Calu3 (cell line): ENCODE measurements around the gene PTPN14. TPM values are rescaled to one million over a fixed set of nuclear protein-coding genes. Genes with fewer than 3 reads are reported as not detected.

Experiments used
- BruUV-seq: library from RNA; stranded (reverse); fragments of 400-500 nt; replicated peaks from 2 replicates; lab custom pipeline; 2021; lab: Mats Ljungman, UMichigan
- CTCF ChIA-PET: fragments of 300-600 bp; sonication (Branson Sonifier 250); formaldehyde crosslinking; loops from one replicate; lab custom pipeline; 2022; ENCODE audit warnings: antibody characterized with exemption; lab: Charles Lee
- DNase-seq: peaks from one replicate; pipeline ENCODE4 v3.0.0; 2022
- H3K27ac Mint-ChIP-seq: one replicate; pipeline ENCODE4 v1.8.0; 2022; ENCODE audit warnings: mixed read lengths; ENCODE audit not compliant: unreplicated experiment
- H3K27me3 Mint-ChIP-seq: one replicate; pipeline ENCODE4 v1.8.0; 2022; ENCODE audit warnings: mixed read lengths; ENCODE audit not compliant: unreplicated experiment
- H3K36me3 Mint-ChIP-seq: one replicate; pipeline ENCODE4 v1.8.0; 2022; ENCODE audit warnings: mild to moderate bottlenecking, moderate library complexity, mixed read lengths; ENCODE audit not compliant: insufficient read depth, unreplicated experiment
- H3K4me1 Mint-ChIP-seq: one replicate; pipeline ENCODE4 v1.8.0; 2022; ENCODE audit warnings: mild to moderate bottlenecking, low read depth, mixed read lengths; ENCODE audit not compliant: unreplicated experiment
- H3K4me3 Mint-ChIP-seq: one replicate; pipeline ENCODE4 v1.8.0; 2022; ENCODE audit warnings: mild to moderate bottlenecking, low read depth, moderate library complexity, mixed read lengths; ENCODE audit not compliant: unreplicated experiment
- H3K9me3 Mint-ChIP-seq: one replicate; pipeline ENCODE4 v1.8.0; 2022; ENCODE audit warnings: low read depth, mixed read lengths; ENCODE audit not compliant: unreplicated experiment
- intact Hi-C: fragments of 100-400 bp; cut with micrococcal nuclease; formaldehyde crosslinking; loops from one replicate; pipeline ENCODE4 v1.10.0; 2022; ENCODE audit not compliant: unreplicated experiment
- total RNA-seq: library from RNA; stranded (reverse); gene quantifications from 2 replicates; pipeline ENCODE4 v1.2.3, GENCODE V29; 2022
- TF ChIP-seq, protein P1 (sequence below): fragments of 200-600 bp; IDR thresholded peaks from one replicate; pipeline ENCODE4 v1.8.0; 2022; ENCODE audit warnings: antibody characterized with exemption; ENCODE audit not compliant: unreplicated experiment

PTPN14 gene
- total RNA-seq, 1 experiment from 2014 or later, result 77.4 TPM

DNA sequence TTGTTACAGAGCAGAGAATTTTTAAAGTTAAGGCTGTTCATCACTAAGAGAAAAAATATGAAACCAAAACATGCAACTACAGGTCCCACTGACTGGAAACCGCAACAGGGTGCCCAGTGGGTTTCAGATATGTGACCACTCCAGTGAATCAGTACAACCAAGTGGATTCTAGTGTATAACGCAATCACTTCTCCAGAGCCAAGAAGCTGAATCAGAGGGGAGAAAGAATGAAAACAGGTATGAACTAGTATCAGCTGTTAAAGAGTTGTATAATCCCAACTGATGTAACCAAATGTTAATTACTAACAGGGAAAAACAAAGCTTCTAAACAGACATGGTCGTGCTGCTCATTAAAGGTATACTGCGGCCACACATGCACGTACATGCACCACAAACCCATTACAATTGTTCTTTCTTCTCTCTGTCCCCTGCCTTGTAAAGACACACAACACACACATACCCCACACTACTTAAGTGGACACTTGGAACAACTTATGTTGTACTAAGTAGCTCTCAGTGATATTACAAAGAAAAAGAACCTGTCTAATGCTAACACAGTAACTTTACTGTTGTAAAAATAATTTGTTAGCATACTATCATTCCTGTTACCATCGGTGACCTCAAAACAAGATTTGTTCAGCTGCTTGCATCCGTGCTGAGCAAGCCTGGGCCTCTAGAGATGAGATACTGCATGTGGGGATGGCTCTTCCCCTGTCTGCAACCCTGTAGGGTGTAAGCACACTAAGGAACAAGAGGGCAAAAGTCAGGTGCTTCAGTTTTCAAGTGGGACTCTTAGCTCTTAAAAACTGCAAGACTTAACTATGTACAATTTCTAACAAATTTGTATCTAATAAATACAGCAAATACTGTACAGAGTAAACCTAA lies 74.2 kb downstream of the PTPN14 start:
- H3K27me3 Mint-ChIP-seq, result no peaks in the 10 kb centered on the region
- DNase-seq, result peak; percentile 30
- peaks cover under 1% of the 10 kb centered on the region for H3K9me3 Mint-ChIP-seq
- H3K36me3 Mint-ChIP-seq, result peaks cover 10% of the 10 kb centered on the region
- intact Hi-C loops, result loop anchor here (1.0 to 5.0 kb wide), 6 partner anchors 31 to 105 kb away; no protein-coding TSS in a partner anchor
- no TSS peak for BruUV-seq
- TF ChIP-seq, protein P1, sequence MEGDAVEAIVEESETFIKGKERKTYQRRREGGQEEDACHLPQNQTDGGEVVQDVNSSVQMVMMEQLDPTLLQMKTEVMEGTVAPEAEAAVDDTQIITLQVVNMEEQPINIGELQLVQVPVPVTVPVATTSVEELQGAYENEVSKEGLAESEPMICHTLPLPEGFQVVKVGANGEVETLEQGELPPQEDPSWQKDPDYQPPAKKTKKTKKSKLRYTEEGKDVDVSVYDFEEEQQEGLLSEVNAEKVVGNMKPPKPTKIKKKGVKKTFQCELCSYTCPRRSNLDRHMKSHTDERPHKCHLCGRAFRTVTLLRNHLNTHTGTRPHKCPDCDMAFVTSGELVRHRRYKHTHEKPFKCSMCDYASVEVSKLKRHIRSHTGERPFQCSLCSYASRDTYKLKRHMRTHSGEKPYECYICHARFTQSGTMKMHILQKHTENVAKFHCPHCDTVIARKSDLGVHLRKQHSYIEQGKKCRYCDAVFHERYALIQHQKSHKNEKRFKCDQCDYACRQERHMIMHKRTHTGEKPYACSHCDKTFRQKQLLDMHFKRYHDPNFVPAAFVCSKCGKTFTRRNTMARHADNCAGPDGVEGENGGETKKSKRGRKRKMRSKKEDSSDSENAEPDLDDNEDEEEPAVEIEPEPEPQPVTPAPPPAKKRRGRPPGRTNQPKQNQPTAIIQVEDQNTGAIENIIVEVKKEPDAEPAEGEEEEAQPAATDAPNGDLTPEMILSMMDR, result no peak
- CTCF ChIA-PET, result interaction anchor here (0.8 to 2.2 kb wide), 7 partner anchors 9 to 73 kb away, joined by 3 to 13 read pairs (median 4); partner anchors contain the start of gene PTPN14
- peaks cover 60% of the 10 kb centered on the region for H3K4me1 Mint-ChIP-seq
- H3K27ac Mint-ChIP-seq, result peak overlapping the region; percentile 74
- peak overlapping the region; percentile 47 for H3K4me3 Mint-ChIP-seq

DNA sequence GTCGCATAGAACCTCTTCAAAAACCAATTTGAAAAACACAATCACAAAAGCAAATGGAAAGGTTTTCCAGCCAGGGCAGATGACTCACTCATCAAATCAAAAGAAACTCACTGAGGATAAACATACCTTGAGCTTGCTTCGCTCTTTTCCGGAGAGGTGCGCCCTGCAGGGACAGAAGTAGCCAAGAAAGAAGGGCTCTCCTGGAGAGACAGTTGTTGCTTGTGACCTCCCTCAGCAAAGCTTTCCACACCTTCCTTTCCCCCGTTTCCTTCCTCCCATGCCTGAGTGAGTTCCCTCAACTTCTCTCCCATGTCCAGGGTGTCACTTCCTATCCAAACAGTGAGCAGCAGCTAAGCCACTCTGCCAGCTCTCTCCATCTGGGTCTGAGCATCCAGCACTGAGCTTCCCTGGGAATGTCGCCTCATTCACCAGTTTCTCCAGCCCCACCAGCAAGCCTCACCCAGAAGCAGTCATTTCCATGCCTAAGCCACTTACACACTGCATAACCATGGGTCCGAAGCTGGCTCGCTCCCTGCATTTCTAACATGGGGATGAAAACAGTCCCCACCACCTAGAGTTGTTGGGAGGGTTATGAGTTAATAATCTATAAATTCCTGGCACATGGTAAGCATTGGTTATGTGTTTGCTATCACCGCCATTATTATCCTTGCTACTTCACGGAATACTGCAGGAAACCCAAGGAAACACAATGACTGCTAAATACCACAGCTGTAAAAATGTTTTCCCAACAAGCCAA lies 75.0 kb downstream of the PTPN14 start:
- intact Hi-C loops, result loop anchor here (1.0 to 5.0 kb wide), 5 partner anchors 39 to 106 kb away; no protein-coding TSS in a partner anchor
- H3K9me3 Mint-ChIP-seq, result peaks cover 2% of the 10 kb centered on the region
- H3K36me3 Mint-ChIP-seq, result peaks cover 13% of the 10 kb centered on the region
- no TSS peak for BruUV-seq
- no peaks in the 10 kb centered on the region for H3K27me3 Mint-ChIP-seq
- H3K4me3 Mint-ChIP-seq, result peak overlapping the region; percentile 47
- DNase-seq, result peak; percentile 56
- CTCF ChIA-PET, result interaction anchor here (0.7 to 2.2 kb wide), 11 partner anchors 9 to 169 kb away, joined by 3 to 13 read pairs (median 3); partner anchors contain the start of gene PTPN14
- TF ChIP-seq, protein P1, result no peak
- H3K4me1 Mint-ChIP-seq, result peaks cover 68% of the 10 kb centered on the region
- H3K27ac Mint-ChIP-seq, result peak overlapping the region; percentile 74

DNA sequence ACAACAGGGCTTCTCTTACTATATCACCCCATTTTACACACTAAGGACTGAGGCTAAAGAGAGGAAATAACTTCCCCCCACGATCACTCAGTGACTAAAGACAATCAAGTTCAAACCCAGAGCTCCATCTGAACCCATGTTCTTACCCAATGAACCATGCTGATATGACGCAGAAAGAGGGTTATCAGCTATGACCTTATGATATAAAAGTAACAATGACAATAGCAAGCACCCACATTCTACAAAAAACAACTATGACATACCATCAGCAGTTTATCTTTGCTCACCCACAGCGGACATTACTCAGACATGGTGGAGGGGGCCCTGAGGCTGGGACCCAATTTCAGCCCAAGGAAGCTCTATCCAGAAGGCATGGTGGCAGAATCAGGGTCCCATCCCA lies 75.7 kb downstream of the PTPN14 start:
- TF ChIP-seq, protein P1, result no peak
- H3K27ac Mint-ChIP-seq, result peak overlapping the region; percentile 74
- peaks cover 2% of the 10 kb centered on the region for H3K9me3 Mint-ChIP-seq
- H3K4me3 Mint-ChIP-seq, result peak overlapping the region; percentile 47
- H3K36me3 Mint-ChIP-seq, result peaks cover 13% of the 10 kb centered on the region
- H3K27me3 Mint-ChIP-seq, result no peaks in the 10 kb centered on the region
- no TSS peak for BruUV-seq
- intact Hi-C loops, result loop anchor here (1.0 to 5.0 kb wide), 5 partner anchors 38 to 107 kb away; no protein-coding TSS in a partner anchor
- H3K4me1 Mint-ChIP-seq, result peaks cover 73% of the 10 kb centered on the region
- DNase-seq, result no peak
- CTCF ChIA-PET, result interaction anchor here (0.7 to 2.2 kb wide), 8 partner anchors 8 to 170 kb away, joined by 3 to 13 read pairs (median 4); partner anchors contain the start of gene PTPN14

DNA sequence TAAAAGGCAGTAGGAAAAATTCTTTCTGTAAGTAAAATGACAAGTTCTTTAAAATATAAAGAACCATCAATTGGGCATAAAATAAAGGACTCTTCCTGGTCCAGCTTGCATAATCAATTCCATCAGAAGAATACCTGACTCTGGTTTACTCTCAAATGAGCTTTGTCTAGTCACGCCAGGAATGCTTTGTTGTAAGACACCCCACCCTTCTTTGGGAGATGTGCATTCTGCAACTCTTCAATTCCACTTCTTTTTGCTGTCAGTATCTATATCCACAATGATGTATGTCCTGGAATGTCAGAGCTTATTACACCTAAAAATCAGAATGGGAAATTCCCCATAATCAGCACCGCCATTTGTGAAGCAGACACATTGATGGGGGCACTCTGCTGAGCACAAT lies 76.1 kb downstream of the PTPN14 start:
- Mint-ChIP-seq H3K4me3 (no peak overlapping the region), H3K9me3 (peaks cover 2% of the 10 kb centered on the region), H3K36me3 (peaks cover 13% of the 10 kb centered on the region), H3K4me1 (peaks cover 73% of the 10 kb centered on the region), H3K27me3 (no peaks in the 10 kb centered on the region), H3K27ac (peak overlapping the region; percentile 74)
- BruUV-seq, result no TSS peak
- DNase-seq, result no peak
- intact Hi-C loops, result loop anchor here (5.0 kb wide), 3 partner anchors 38 to 97 kb away; no protein-coding TSS in a partner anchor
- CTCF ChIA-PET, result interaction anchor here (0.9 to 2.2 kb wide), 3 partner anchors 17 to 75 kb away, joined by 3 to 13 read pairs (median 5); partner anchors contain the start of gene PTPN14
- TF ChIP-seq, protein P1, result no peak
